Measurements from ENCODE around the gene OPALIN.
A peak's percentile ranks its signal among the peaks of the same experiment; 100 is the strongest.

The OPALIN gene

GRCh38 chr10:96357038-96357620 is 1.7 kb downstream of the OPALIN start:
- Histone ChIP-seq H3K4me2 (ENCODE audit: insufficient read depth, low read length, poor library complexity, severe bottlenecking) (no peak overlapping the region), H3K36me3 (replicated peaks in 1 of 2; ENCODE audit: control insufficient read depth in 2 of 2, insufficient read depth in 2 of 2, low read length in 2 of 2) (no peaks in the 10 kb centered on the region), H3K27me3 (ENCODE audit: control insufficient read depth in 3 of 3, insufficient read depth in 3 of 3, low read depth in 1 of 3, low read length in 3 of 3) (peaks cover 0 to 9% (median 0%) of the 10 kb centered on the region in 3 experiments), H4K91ac (ENCODE audit: low read depth, low read length, poor library complexity) (no peak overlapping the region), H2AFZ (ENCODE audit: low read length) (no peak overlapping the region), H4K8ac (ENCODE audit: low read depth, low read length) (no peak overlapping the region), H2BK5ac (ENCODE audit: low read length) (no peak overlapping the region), H3K4me1 (ENCODE audit: control insufficient read depth in 2 of 2, insufficient read depth in 1 of 2, low read depth in 1 of 2, low read length in 2 of 2) (peaks cover 0 to 3% of the 10 kb centered on the region in 2 donors), H3K9ac (ENCODE audit: low read depth, low read length, poor library complexity) (no peak overlapping the region), H2AK5ac (ENCODE audit: low read depth, low read length) (no peak overlapping the region), H2BK12ac (ENCODE audit: low read length) (no peak overlapping the region), H3K18ac (ENCODE audit: low read length) (no peak overlapping the region), H3K4ac (ENCODE audit: low read length) (no peak overlapping the region), H3K79me1 (ENCODE audit: low read depth, low read length) (no peaks in the 10 kb centered on the region), H3K23ac (ENCODE audit: low read depth, low read length, poor library complexity) (no peak overlapping the region), H2BK120ac (ENCODE audit: low read depth, low read length) (no peak overlapping the region), H3K9me3 (replicated peaks in 1 of 2; ENCODE audit: control insufficient read depth in 2 of 2, insufficient read depth in 1 of 2, low read depth in 1 of 2, low read length in 2 of 2) (no peaks in the 10 kb centered on the region), H3K14ac (ENCODE audit: low read length) (no peak overlapping the region), H3K4me3 (ENCODE audit: low read length in 2 of 2) (peak overlapping the region in 1 of 2 donors; percentile 65), H2BK15ac (ENCODE audit: low read length) (no peak overlapping the region), H3K27ac (replicated peaks; ENCODE audit: low read length) (no peak overlapping the region)
- WGBS, 2 donors (ENCODE audit: extremely low coverage in 2 of 2, insufficient read length in 2 of 2, insufficient replicate concordance in 1 of 2), result no CpG with 5 or more reads among the region's 8 CpGs
- DNase-seq (ENCODE audit: low spot score), result no peak

GRCh38 chr10:96352582-96352981 is 6.2 kb downstream of the OPALIN start:
- H3K23ac ChIP-seq (ENCODE audit: low read depth, low read length, poor library complexity), result no peak overlapping the region
- H2BK120ac ChIP-seq (ENCODE audit: low read depth, low read length), result no peak overlapping the region
- no peaks in the 10 kb centered on the region for H3K79me1 ChIP-seq (ENCODE audit: low read depth, low read length)
- no peak overlapping the region for H2AFZ ChIP-seq (ENCODE audit: low read length)
- H2BK15ac ChIP-seq (ENCODE audit: low read length), result no peak overlapping the region
- no peak overlapping the region for H2BK12ac ChIP-seq (ENCODE audit: low read length)
- H3K4ac ChIP-seq (ENCODE audit: low read length), result no peak overlapping the region
- no peak overlapping the region for H2AK5ac ChIP-seq (ENCODE audit: low read depth, low read length)
- H3K27me3 ChIP-seq (ENCODE audit: control insufficient read depth in 3 of 3, insufficient read depth in 3 of 3, low read depth in 1 of 3, low read length in 3 of 3), result peaks cover 0 to 5% (median 0%) of the 10 kb centered on the region in 3 experiments
- H3K36me3 ChIP-seq (replicated peaks in 1 of 2; ENCODE audit: control insufficient read depth in 2 of 2, insufficient read depth in 2 of 2, low read length in 2 of 2), result no peaks in the 10 kb centered on the region
- H3K9ac ChIP-seq (ENCODE audit: low read depth, low read length, poor library complexity), result no peak overlapping the region
- DNase-seq (ENCODE audit: low spot score), result no peak
- H3K4me1 ChIP-seq (ENCODE audit: control insufficient read depth in 2 of 2, insufficient read depth in 1 of 2, low read depth in 1 of 2, low read length in 2 of 2), result no peaks in the 10 kb centered on the region
- H3K4me3 ChIP-seq (ENCODE audit: low read length in 2 of 2), result no peak overlapping the region
- WGBS, 2 donors (ENCODE audit: extremely low coverage in 2 of 2, insufficient read length in 2 of 2, insufficient replicate concordance in 1 of 2), result no CpG with 5 or more reads among the region's 4 CpGs
- H3K18ac ChIP-seq (ENCODE audit: low read length), result no peak overlapping the region
- no peak overlapping the region for H4K91ac ChIP-seq (ENCODE audit: low read depth, low read length, poor library complexity)
- H3K14ac ChIP-seq (ENCODE audit: low read length), result no peak overlapping the region
- H2BK5ac ChIP-seq (ENCODE audit: low read length), result no peak overlapping the region
- no peak overlapping the region for H4K8ac ChIP-seq (ENCODE audit: low read depth, low read length)
- H3K27ac ChIP-seq (replicated peaks; ENCODE audit: low read length), result no peak overlapping the region
- H3K9me3 ChIP-seq (replicated peaks in 1 of 2; ENCODE audit: control insufficient read depth in 2 of 2, insufficient read depth in 1 of 2, low read depth in 1 of 2, low read length in 2 of 2), result no peaks in the 10 kb centered on the region
- H3K4me2 ChIP-seq (ENCODE audit: insufficient read depth, low read length, poor library complexity, severe bottlenecking), result no peak overlapping the region

- no peak overlapping the region for H3K4ac ChIP-seq (ENCODE audit: low read length)
- no peak overlapping the region for H4K91ac ChIP-seq (ENCODE audit: low read depth, low read length, poor library complexity)
- no peaks in the 10 kb centered on the region for H3K36me3 ChIP-seq (replicated peaks in 1 of 2; ENCODE audit: control insufficient read depth in 2 of 2, insufficient read depth in 2 of 2, low read length in 2 of 2)
- no peak overlapping the region for H2AK5ac ChIP-seq (ENCODE audit: low read depth, low read length)
- H3K4me3 ChIP-seq (ENCODE audit: low read length in 2 of 2), result no peak overlapping the region
- H2BK12ac ChIP-seq (ENCODE audit: low read length), result no peak overlapping the region
- no peak overlapping the region for H3K9ac ChIP-seq (ENCODE audit: low read depth, low read length, poor library complexity)
- no peak for DNase-seq (ENCODE audit: low spot score)
- no peak overlapping the region for H3K18ac ChIP-seq (ENCODE audit: low read length)
- no peak overlapping the region for H4K8ac ChIP-seq (ENCODE audit: low read depth, low read length)
- peaks cover 0 to 4% (median 0%) of the 10 kb centered on the region in 3 experiments for H3K27me3 ChIP-seq (ENCODE audit: control insufficient read depth in 3 of 3, insufficient read depth in 3 of 3, low read depth in 1 of 3, low read length in 3 of 3)
- H2AFZ ChIP-seq (ENCODE audit: low read length), result no peak overlapping the region
- no peak overlapping the region for H2BK120ac ChIP-seq (ENCODE audit: low read depth, low read length)
- no peaks in the 10 kb centered on the region for H3K79me1 ChIP-seq (ENCODE audit: low read depth, low read length)
- H3K4me2 ChIP-seq (ENCODE audit: insufficient read depth, low read length, poor library complexity, severe bottlenecking), result no peak overlapping the region
- H3K9me3 ChIP-seq (replicated peaks in 1 of 2; ENCODE audit: control insufficient read depth in 2 of 2, insufficient read depth in 1 of 2, low read depth in 1 of 2, low read length in 2 of 2), result no peaks in the 10 kb centered on the region
- no peak overlapping the region for H3K23ac ChIP-seq (ENCODE audit: low read depth, low read length, poor library complexity)
- no peak overlapping the region for H3K14ac ChIP-seq (ENCODE audit: low read length)
- no peak overlapping the region for H2BK15ac ChIP-seq (ENCODE audit: low read length)
- no peak overlapping the region for H2BK5ac ChIP-seq (ENCODE audit: low read length)
- no peak overlapping the region for H3K27ac ChIP-seq (replicated peaks; ENCODE audit: low read length)
- no peaks in the 10 kb centered on the region for H3K4me1 ChIP-seq (ENCODE audit: control insufficient read depth in 2 of 2, insufficient read depth in 1 of 2, low read depth in 1 of 2, low read length in 2 of 2)
Observed at GRCh38 chr10:96352027-96352426, 6.8 kb downstream of the OPALIN start.

GRCh38 chr10:96346295-96346694 is 12.5 kb downstream of the OPALIN start:
- Histone ChIP-seq H3K4me1 (ENCODE audit: control insufficient read depth in 2 of 2, insufficient read depth in 1 of 2, low read depth in 1 of 2, low read length in 2 of 2) (peaks cover 0 to 3% of the 10 kb centered on the region in 2 donors), H2BK5ac (ENCODE audit: low read length) (no peak overlapping the region), H3K4me3 (ENCODE audit: low read length in 2 of 2) (no peak overlapping the region), H3K14ac (ENCODE audit: low read length) (no peak overlapping the region), H3K4me2 (ENCODE audit: insufficient read depth, low read length, poor library complexity, severe bottlenecking) (no peak overlapping the region), H3K27ac (replicated peaks; ENCODE audit: low read length) (no peak overlapping the region), H3K27me3 (ENCODE audit: control insufficient read depth in 3 of 3, insufficient read depth in 3 of 3, low read depth in 1 of 3, low read length in 3 of 3) (no peaks in the 10 kb centered on the region), H3K18ac (ENCODE audit: low read length) (no peak overlapping the region), H2BK12ac (ENCODE audit: low read length) (no peak overlapping the region), H3K9ac (ENCODE audit: low read depth, low read length, poor library complexity) (no peak overlapping the region), H3K36me3 (replicated peaks in 1 of 2; ENCODE audit: control insufficient read depth in 2 of 2, insufficient read depth in 2 of 2, low read length in 2 of 2) (no peaks in the 10 kb centered on the region), H4K8ac (ENCODE audit: low read depth, low read length) (no peak overlapping the region), H3K79me1 (ENCODE audit: low read depth, low read length) (no peaks in the 10 kb centered on the region), H2AFZ (ENCODE audit: low read length) (no peak overlapping the region), H4K91ac (ENCODE audit: low read depth, low read length, poor library complexity) (no peak overlapping the region), H2AK5ac (ENCODE audit: low read depth, low read length) (no peak overlapping the region), H2BK120ac (ENCODE audit: low read depth, low read length) (no peak overlapping the region), H3K9me3 (replicated peaks in 1 of 2; ENCODE audit: control insufficient read depth in 2 of 2, insufficient read depth in 1 of 2, low read depth in 1 of 2, low read length in 2 of 2) (peaks cover 0 to 2% of the 10 kb centered on the region in 2 donors), H3K4ac (ENCODE audit: low read length) (no peak overlapping the region), H3K23ac (ENCODE audit: low read depth, low read length, poor library complexity) (no peak overlapping the region), H2BK15ac (ENCODE audit: low read length) (no peak overlapping the region)
- WGBS, 2 donors (ENCODE audit: extremely low coverage in 2 of 2, insufficient read length in 2 of 2, insufficient replicate concordance in 1 of 2), result no CpG with 5 or more reads among the region's 1 CpG
- DNase-seq (ENCODE audit: low spot score), result no peak
